Brain microvascular endothelial cell (primary cell): Measurements from ENCODE around the gene MYO7A.

ENCODE experiments used
- DNase-seq: peaks from one replicate; pipeline ENCODE4 v3.0.0-alpha.2; 2020
- H3K27ac ChIP-seq: fragments of 250-450 bp; sonication (Bioruptor Pico); 2 replicates; pipeline ENCODE4 v1.5.1; 2020; ENCODE audit warnings: mild to moderate bottlenecking, moderate library complexity
- H3K27me3 ChIP-seq: fragments of 250-450 bp; sonication (Bioruptor Pico); replicated peaks from 2 replicates; pipeline ENCODE4 v1.5.1; 2020; ENCODE audit warnings: mild to moderate bottlenecking
- H3K36me3 ChIP-seq: fragments of 250-450 bp; sonication (Bioruptor Pico); replicated peaks from 2 replicates; pipeline ENCODE4 v1.5.1; 2020; ENCODE audit warnings: mild to moderate bottlenecking
- H3K4me3 ChIP-seq: 2 replicates; pipeline ENCODE4 v1.5.1; 2011; ENCODE audit warnings: low read depth, mild to moderate bottlenecking, control low read depth, low read length, moderate library complexity
- in situ Hi-C: cut with HindIII; loops from 2 replicates; pipeline ENCODE4 v1.10.0; 2017; ENCODE audit warnings: low sequenced_read_pairs, low pct_ligation_motif_present
- TF ChIP-seq, protein P1 (sequence below): IDR thresholded peaks from 2 replicates; pipeline ENCODE4 v1.5.1; 2011; ENCODE audit warnings: low read depth, mild to moderate bottlenecking, moderate library complexity, low read length, control low read depth, inconsistent platforms; ENCODE audit errors: missing control alignments

Gene MYO7A

GRCh38 chr11:77127920-77128691 is at the start of gene MYO7A:
Gene MYO7A (plus strand): TSS chr11:77128246. CDS start chr11:77130635, 2,389 bp downstream.
- Histone ChIP-seq H3K27ac (no peak within 1 kb of the TSS), H3K27me3 (no peaks in the 10 kb centered on the region), H3K4me3 (peak within 1 kb of the TSS; percentile 51), H3K36me3 (no peaks in the 10 kb centered on the region)
- peak; percentile 33 for DNase-seq
- in situ Hi-C loops: no loop called here
- TF ChIP-seq, protein P1, sequence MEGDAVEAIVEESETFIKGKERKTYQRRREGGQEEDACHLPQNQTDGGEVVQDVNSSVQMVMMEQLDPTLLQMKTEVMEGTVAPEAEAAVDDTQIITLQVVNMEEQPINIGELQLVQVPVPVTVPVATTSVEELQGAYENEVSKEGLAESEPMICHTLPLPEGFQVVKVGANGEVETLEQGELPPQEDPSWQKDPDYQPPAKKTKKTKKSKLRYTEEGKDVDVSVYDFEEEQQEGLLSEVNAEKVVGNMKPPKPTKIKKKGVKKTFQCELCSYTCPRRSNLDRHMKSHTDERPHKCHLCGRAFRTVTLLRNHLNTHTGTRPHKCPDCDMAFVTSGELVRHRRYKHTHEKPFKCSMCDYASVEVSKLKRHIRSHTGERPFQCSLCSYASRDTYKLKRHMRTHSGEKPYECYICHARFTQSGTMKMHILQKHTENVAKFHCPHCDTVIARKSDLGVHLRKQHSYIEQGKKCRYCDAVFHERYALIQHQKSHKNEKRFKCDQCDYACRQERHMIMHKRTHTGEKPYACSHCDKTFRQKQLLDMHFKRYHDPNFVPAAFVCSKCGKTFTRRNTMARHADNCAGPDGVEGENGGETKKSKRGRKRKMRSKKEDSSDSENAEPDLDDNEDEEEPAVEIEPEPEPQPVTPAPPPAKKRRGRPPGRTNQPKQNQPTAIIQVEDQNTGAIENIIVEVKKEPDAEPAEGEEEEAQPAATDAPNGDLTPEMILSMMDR: no peak

- TF ChIP-seq, protein P1: no peak
- Histone ChIP-seq H3K27ac (no peak overlapping the region), H3K27me3 (no peaks in the 10 kb centered on the region), H3K4me3 (no peak overlapping the region), H3K36me3 (no peaks in the 10 kb centered on the region)
- in situ Hi-C loops: no loop called here
- no peak for DNase-seq
These were observed 48.4 kb upstream of the MYO7A start for GRCh38 chr11:77079666-77080065.

DNA sequence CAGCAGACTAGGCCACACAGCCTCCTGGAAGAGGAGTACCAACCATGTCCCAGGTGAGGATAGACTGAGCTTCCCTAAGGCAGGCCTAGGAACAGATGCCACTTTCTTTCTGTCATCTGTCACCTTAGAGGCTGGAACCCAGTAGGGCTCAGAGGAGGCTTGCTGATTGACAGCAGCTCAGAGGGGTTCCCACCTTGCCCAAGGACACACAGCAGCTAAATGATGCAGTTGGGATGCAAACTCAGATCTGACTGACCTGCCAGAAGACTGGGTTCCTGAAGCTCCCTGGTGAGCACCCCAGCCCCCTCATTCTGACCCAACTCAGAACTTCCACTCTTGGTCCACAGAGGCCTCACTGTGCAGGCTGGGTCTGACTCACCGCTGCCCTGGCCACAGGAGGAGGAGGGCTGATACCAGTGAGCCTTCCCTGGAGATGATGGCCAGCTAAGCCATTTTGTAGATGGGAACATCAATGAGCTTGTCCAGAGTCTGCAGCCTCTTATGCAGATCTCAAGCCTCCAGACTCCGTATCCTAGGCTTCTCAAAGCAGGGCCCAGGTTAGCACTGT is 47.3 kb upstream of the MYO7A start:
- TF ChIP-seq, protein P1: no peak
- H3K27ac ChIP-seq: no peak overlapping the region

GRCh38 chr11:77081381-77081851 is 46.6 kb upstream of the MYO7A start:
- Histone ChIP-seq H3K27ac (no peak overlapping the region), H3K4me3 (no peak overlapping the region), H3K27me3 (no peaks in the 10 kb centered on the region), H3K36me3 (peaks cover 3% of the 10 kb centered on the region)
- TF ChIP-seq, protein P1: no peak
- in situ Hi-C loops: no loop called here
- DNase-seq: no peak

More for the DNA sequence above, 47.3 kb upstream of the MYO7A start:
- peak; percentile 35 for DNase-seq
- in situ Hi-C loops: no loop called here
- Histone ChIP-seq H3K4me3 (no peak overlapping the region), H3K36me3 (peaks cover 3% of the 10 kb centered on the region), H3K27me3 (no peaks in the 10 kb centered on the region)

DNA sequence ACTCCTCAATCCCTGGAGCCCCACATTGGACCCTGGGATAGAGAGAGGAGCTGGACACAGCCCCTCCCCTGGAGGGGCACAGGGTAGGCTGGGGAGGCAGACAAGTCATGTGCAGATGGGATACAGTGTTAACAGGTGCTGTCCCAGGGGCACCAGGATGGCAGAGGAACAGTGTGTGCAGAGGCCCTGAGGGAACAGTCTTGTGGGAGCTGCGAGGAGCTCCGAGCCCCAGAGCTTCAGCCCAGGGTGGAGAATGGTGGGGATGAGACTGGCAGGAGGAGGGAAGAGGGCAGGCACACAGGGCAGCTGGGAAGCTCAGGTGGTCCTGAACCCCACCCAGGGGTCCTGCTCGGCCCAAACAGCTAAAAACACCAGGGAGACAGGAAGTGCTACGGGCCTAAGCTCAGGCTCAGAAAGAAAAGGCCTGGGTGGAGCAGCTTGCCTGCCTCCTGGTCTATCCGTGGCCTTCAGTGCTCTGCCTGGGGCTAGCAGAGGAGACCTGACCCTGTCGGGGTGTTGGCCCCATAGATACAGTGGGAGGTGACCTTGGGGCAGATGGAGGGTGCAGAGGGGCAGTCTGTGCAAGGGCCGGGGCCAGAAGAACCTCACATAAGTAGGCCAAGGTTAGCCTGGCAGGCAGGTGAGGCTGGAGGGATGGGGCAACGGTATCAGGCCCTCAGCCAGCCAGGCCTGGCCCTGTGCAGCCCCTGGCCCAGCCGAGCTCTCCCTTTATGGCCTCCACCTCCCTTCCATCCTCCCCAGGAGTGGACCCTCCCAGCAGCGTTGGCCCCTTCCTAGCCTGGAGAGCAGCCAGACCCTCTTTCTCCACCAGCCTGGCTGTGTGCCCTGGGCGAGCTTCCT is 45.8 kb upstream of the MYO7A start:
- H3K27ac ChIP-seq: peak overlapping the region; percentile 19
- TF ChIP-seq, protein P1: no peak
- no peak overlapping the region for H3K4me3 ChIP-seq
- peaks cover 3% of the 10 kb centered on the region for H3K36me3 ChIP-seq
- in situ Hi-C loops: no loop called here
- DNase-seq: no peak
- no peaks in the 10 kb centered on the region for H3K27me3 ChIP-seq
